GM12878 (cell line): Measurements from ENCODE around the gene SMIM5. TPM values are rescaled to one million over a fixed set of nuclear protein-coding genes. Genes with fewer than 3 reads are reported as not detected.

Source experiments
- ATAC-seq: fragments of 200-7000 bp; cut with Tn5 transposase; 3 replicates; pipeline ENCODE4 v1.9.1; 2020; ENCODE audit warnings: mild to moderate bottlenecking, moderate library complexity
- BruUV-seq: library from RNA; stranded (reverse); fragments of 400-500 nt; replicated peaks from 2 replicates; lab custom pipeline; 2021; lab: Mats Ljungman, UMichigan
- CTCF ChIA-PET: fragments of 300-600 bp; sonication (Branson Sonifier 250); formaldehyde crosslinking; extraction: SDS; loops from one replicate; lab custom pipeline; 2021; ENCODE audit warnings: inconsistent platforms; lab: Yijun Ruan, JAX
- POLR2A ChIA-PET: fragments of 350-600 bp; formaldehyde crosslinking; extraction: SDS; loops from one replicate; lab custom pipeline; 2021; ENCODE audit warnings: inconsistent platforms; lab: Charles Lee
- RAD21 ChIA-PET: fragments of 300-600 bp; sonication (Branson Sonifier 250); formaldehyde crosslinking; loops from one replicate; lab custom pipeline; 2023; ENCODE audit warnings: antibody characterized with exemption; ENCODE audit not compliant: unreplicated experiment; lab: Charles Lee
- SMC1A ChIA-PET: fragments of 300-600 bp; sonication (Branson Sonifier 250); formaldehyde crosslinking; loops from one replicate; lab custom pipeline; 2023; ENCODE audit not compliant: unreplicated experiment, uncharacterized antibody; lab: Charles Lee
- DNase-seq: peaks from one replicate; pipeline ENCODE4 v3.0.0-alpha.2; 2011; ENCODE audit warnings: low read depth, low spot score
- FAIRE-seq: peaks from 3 replicates; lab custom pipeline; 2011; peaks lifted over from hg19 to GRCh38; lab: Jason Lieb, UNC
- H2AFZ ChIP-seq: 2 replicates; pipeline ENCODE4 v1.6.0; 2011; ENCODE audit warnings: low read depth, low read length, control low read depth; ENCODE audit not compliant: control insufficient read depth
- H3K27ac ChIP-seq: 2 replicates; pipeline ENCODE4 v1.5.1; 2011; ENCODE audit warnings: control low read depth; ENCODE audit not compliant: control insufficient read depth, insufficient read depth
- H3K27me3 ChIP-seq, 2 experiments: replicated peaks in 1 of 2; 2 replicates each; pipeline versions ENCODE4 v1.6.0 to v1.6.1; 2011; ENCODE audit warnings: low read length in 1 of 2; ENCODE audit not compliant: control insufficient read depth in 2 of 2, insufficient read depth in 2 of 2
- H3K36me3 ChIP-seq, 2 experiments: 2 replicates each; pipeline ENCODE4 v1.5.1; 2011; ENCODE audit warnings: low read length in 1 of 2; ENCODE audit not compliant: control insufficient read depth in 2 of 2, insufficient read depth in 2 of 2
- H3K4me1 ChIP-seq: 2 replicates; pipeline ENCODE4 v1.6.1; 2011; ENCODE audit warnings: mild to moderate bottlenecking, low read length, moderate library complexity, mixed read lengths; ENCODE audit not compliant: control insufficient read depth, insufficient read depth
- H3K4me2 ChIP-seq: 2 replicates; pipeline ENCODE4 v1.6.0; 2011; ENCODE audit warnings: control low read depth; ENCODE audit not compliant: control insufficient read depth, insufficient read depth
- H3K4me3 ChIP-seq: fragments of 200-600 bp; sonication (generic); 2 replicates; pipeline ENCODE4 v1.5.1; 2016
- H3K79me2 ChIP-seq: 2 replicates; pipeline ENCODE4 v1.6.0; 2011; ENCODE audit warnings: low read length; ENCODE audit not compliant: control insufficient read depth, insufficient read depth
- H3K9ac ChIP-seq: 2 replicates; pipeline ENCODE4 v1.8.0; 2011; ENCODE audit warnings: low read length, control low read depth, mixed read lengths; ENCODE audit not compliant: control insufficient read depth, insufficient read depth
- H3K9me3 ChIP-seq: replicated peaks from 3 replicates; pipeline ENCODE4 v1.5.1; 2011; ENCODE audit warnings: mild to moderate bottlenecking, low read length; ENCODE audit not compliant: control insufficient read depth, insufficient read depth
- H4K20me1 ChIP-seq: 2 replicates; pipeline ENCODE4 v1.6.0; 2011; ENCODE audit not compliant: control insufficient read depth, insufficient read depth
- ATF7 ChIP-seq: fragments of 450-650 bp; IDR thresholded peaks from 2 replicates; pipeline ENCODE4 v1.6.1; 2016; ENCODE audit warnings: low read depth, mild to moderate bottlenecking
- SMARCA5 ChIP-seq: fragments of 450-650 bp; IDR thresholded peaks from 2 replicates; pipeline ENCODE4 v1.6.1; 2017; ENCODE audit warnings: mild to moderate bottlenecking
- TCF3 ChIP-seq: IDR thresholded peaks from 2 replicates; pipeline ENCODE4 v1.6.1; 2012; ENCODE audit warnings: low read depth, mild to moderate bottlenecking, low read length, borderline replicate concordance; ENCODE audit not compliant: insufficient read depth
- ZZZ3 ChIP-seq: IDR thresholded peaks from 2 replicates; pipeline ENCODE4 v1.6.1; 2011; ENCODE audit warnings: low read depth; ENCODE audit not compliant: control insufficient read depth, insufficient read length
- WGBS: methylation state at CpG from one replicate; pipeline ENCODE4 v1.1.6; 2016; ENCODE audit warnings: low lambda C conversion rate; ENCODE audit not compliant: insufficient replicate concordance, insufficient coverage; ENCODE audit errors: missing lambda C conversion rate; 5-methylcytosine and 5-hydroxymethylcytosine counted together
- in situ Hi-C: fragments of 300-500 bp; cut with MboI; formaldehyde crosslinking; loops from 9 replicates; pipeline ENCODE4 v1.14.3; 2018; ENCODE audit warnings: mixed read lengths
- intact Hi-C: fragments of 100-400 bp; cut with micrococcal nuclease; formaldehyde crosslinking; loops from one replicate; pipeline ENCODE4 v1.14.2; 2022; ENCODE audit not compliant: unreplicated experiment
- polyA plus RNA-seq, 11 experiments: library from polyadenylated mRNA; depleted of rRNA in 4 of 11; unstranded in 6 of 11; stranded (reverse) in 5 of 11; fragments of >200 nt; fragmentation: Nextera tagmentation in 4 of 11; fragmentation: Illumina TruSeq in 1 of 11; extraction: Ambion mirVana in 4 of 11; extraction: Trizol in 1 of 11; gene quantifications; 1 replicate in 1 of 11; 2 replicates in 10 of 11; pipeline versions ENCODE4 v1.2.1 to v1.2.3, GENCODE V29; 2011 to 2016; ENCODE audit warnings: inconsistent platforms in 2 of 11, missing spikeins in 2 of 11, low read depth in 1 of 11
- total RNA-seq, 4 experiments: library from RNA; depleted of rRNA in 3 of 4; stranded (reverse); fragments of >200 nt in 3 of 4; fragmentation: Illumina TruSeq in 1 of 4; extraction: Trizol in 1 of 4; gene quantifications; 2 replicates each; pipeline versions ENCODE4 v1.2.1 to v1.2.3, GENCODE V29; 2013 to 2021
- TF ChIP-seq, protein P1 (sequence below): fragments of 450-650 bp; formaldehyde crosslinking; IDR thresholded peaks from 2 replicates; pipeline ENCODE4 v1.4.0; 2020; ENCODE audit warnings: mild to moderate bottlenecking, moderate library complexity
- TF ChIP-seq, protein P2 (sequence below): IDR thresholded peaks from 2 replicates; pipeline ENCODE4 v1.6.1; 2012; ENCODE audit warnings: mild to moderate bottlenecking, low read depth, low read length
- TF ChIP-seq, protein P3 (sequence below): IDR thresholded peaks from 2 replicates; pipeline ENCODE4 v1.6.1; 2011; ENCODE audit warnings: borderline replicate concordance, low read depth, mild to moderate bottlenecking, moderate library complexity, mixed read lengths, low read length; ENCODE audit not compliant: insufficient read depth; ENCODE audit errors: extremely low read length
- TF ChIP-seq, protein P4 (sequence below): IDR thresholded peaks from 2 replicates; pipeline ENCODE4 v1.6.1; 2012; ENCODE audit warnings: low read length, inconsistent platforms

Gene SMIM5
- total and polyA plus RNA-seq, 10 of the 15 experiments (the other 5 are each of a cell fraction or from before 2014, with no cell fraction given), result 0.08 to 0.11 TPM; not detected in 8

DNA sequence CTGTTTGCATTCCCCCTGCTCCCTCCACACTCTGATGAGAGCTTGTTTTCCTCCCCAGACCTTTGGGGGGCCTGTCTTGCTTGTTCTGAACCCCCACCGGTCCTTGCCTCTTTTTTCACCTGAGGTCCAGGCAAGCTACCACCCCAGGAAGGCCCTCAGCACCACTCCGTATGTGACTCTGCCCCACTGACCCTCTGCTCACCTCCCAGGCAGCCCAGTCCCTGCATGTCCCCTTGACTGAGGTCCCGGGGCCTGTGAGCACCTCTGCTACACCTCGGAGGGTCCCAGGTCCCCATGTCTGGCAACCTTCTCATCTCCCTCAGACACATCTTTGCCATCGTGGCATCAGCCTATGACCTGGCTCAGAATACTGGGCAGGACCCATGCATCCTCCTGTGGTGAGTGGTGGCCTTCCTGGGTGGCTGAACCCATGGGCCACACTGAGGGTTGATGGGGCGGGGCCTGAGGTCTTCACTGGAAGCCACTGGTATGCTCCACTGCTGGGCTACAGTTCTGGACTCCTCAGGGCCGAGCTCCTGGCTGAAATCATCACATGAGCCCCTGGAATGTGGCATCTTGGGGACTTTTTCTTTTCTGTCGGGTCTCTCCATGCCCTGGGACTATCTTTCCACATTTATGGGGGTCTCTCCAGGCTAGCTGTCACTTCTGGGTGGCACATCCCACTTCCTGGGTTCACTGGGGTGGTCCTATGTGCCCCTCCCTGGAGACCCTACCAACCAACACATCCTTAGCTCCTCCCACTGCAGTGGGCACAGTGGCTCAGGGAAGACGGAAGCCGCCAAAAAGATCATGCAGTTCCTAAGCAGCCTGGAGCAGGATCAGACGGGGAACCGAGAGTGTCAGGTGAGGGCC is 42.1 kb upstream of the SMIM5 start:
- Histone ChIP-seq H3K27me3 (peaks cover 5 to 9% of the 10 kb centered on the region in 2 experiments), H3K79me2 (no peaks in the 10 kb centered on the region), H3K4me3 (no peak overlapping the region), H3K36me3 (no peaks in the 10 kb centered on the region), H4K20me1 (no peaks in the 10 kb centered on the region), H2AFZ (no peak overlapping the region), H3K27ac (no peak overlapping the region), H3K9ac (no peak overlapping the region), H3K9me3 (no peaks in the 10 kb centered on the region), H3K4me1 (0 out of 2 replicates have a peak, but pooled peaks cover 4% of the 10 kb centered on the region)
- 53% methylated on average over 12 of the region's 12 CpGs for WGBS
- intact Hi-C loops (no loop called here), in situ Hi-C loops (loop anchor here (10.0 kb wide), 1 partner anchor 166 kb away; no protein-coding TSS in a partner anchor)
- ChIA-PET RAD21 (interaction anchor here (1.5 to 1.8 kb wide), 2 partner anchors 75 to 390 kb away, joined by 3 to 4 read pairs; partner anchors contain the start of gene TSEN54), POLR2A (no interaction called here), CTCF (interaction anchor here (0.6 to 3.7 kb wide), 11 partner anchors 10 to 300 kb away, joined by 3 to 20 read pairs (median 4); partner anchors contain the start of genes SMIM5 and TSEN54), SMC1A (interaction anchor here (1.3 kb wide), 1 partner anchor 162 kb away, joined by 3 read pairs; no protein-coding TSS in a partner anchor)
- BruUV-seq, result no TSS peak
- FAIRE-seq (no peak), ATAC-seq (no peak), DNase-seq (no peak)
- TF ChIP-seq, protein P1, sequence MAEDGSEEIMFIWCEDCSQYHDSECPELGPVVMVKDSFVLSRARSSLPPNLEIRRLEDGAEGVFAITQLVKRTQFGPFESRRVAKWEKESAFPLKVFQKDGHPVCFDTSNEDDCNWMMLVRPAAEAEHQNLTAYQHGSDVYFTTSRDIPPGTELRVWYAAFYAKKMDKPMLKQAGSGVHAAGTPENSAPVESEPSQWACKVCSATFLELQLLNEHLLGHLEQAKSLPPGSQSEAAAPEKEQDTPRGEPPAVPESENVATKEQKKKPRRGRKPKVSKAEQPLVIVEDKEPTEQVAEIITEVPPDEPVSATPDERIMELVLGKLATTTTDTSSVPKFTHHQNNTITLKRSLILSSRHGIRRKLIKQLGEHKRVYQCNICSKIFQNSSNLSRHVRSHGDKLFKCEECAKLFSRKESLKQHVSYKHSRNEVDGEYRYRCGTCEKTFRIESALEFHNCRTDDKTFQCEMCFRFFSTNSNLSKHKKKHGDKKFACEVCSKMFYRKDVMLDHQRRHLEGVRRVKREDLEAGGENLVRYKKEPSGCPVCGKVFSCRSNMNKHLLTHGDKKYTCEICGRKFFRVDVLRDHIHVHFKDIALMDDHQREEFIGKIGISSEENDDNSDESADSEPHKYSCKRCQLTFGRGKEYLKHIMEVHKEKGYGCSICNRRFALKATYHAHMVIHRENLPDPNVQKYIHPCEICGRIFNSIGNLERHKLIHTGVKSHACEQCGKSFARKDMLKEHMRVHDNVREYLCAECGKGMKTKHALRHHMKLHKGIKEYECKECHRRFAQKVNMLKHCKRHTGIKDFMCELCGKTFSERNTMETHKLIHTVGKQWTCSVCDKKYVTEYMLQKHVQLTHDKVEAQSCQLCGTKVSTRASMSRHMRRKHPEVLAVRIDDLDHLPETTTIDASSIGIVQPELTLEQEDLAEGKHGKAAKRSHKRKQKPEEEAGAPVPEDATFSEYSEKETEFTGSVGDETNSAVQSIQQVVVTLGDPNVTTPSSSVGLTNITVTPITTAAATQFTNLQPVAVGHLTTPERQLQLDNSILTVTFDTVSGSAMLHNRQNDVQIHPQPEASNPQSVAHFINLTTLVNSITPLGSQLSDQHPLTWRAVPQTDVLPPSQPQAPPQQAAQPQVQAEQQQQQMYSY (CRISPR knock-in tag), result no peak
- TF ChIP-seq, protein P2, sequence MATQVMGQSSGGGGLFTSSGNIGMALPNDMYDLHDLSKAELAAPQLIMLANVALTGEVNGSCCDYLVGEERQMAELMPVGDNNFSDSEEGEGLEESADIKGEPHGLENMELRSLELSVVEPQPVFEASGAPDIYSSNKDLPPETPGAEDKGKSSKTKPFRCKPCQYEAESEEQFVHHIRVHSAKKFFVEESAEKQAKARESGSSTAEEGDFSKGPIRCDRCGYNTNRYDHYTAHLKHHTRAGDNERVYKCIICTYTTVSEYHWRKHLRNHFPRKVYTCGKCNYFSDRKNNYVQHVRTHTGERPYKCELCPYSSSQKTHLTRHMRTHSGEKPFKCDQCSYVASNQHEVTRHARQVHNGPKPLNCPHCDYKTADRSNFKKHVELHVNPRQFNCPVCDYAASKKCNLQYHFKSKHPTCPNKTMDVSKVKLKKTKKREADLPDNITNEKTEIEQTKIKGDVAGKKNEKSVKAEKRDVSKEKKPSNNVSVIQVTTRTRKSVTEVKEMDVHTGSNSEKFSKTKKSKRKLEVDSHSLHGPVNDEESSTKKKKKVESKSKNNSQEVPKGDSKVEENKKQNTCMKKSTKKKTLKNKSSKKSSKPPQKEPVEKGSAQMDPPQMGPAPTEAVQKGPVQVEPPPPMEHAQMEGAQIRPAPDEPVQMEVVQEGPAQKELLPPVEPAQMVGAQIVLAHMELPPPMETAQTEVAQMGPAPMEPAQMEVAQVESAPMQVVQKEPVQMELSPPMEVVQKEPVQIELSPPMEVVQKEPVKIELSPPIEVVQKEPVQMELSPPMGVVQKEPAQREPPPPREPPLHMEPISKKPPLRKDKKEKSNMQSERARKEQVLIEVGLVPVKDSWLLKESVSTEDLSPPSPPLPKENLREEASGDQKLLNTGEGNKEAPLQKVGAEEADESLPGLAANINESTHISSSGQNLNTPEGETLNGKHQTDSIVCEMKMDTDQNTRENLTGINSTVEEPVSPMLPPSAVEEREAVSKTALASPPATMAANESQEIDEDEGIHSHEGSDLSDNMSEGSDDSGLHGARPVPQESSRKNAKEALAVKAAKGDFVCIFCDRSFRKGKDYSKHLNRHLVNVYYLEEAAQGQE, result no peak
- TF ChIP-seq ATF7, result no peak
- TF ChIP-seq, protein P3, sequence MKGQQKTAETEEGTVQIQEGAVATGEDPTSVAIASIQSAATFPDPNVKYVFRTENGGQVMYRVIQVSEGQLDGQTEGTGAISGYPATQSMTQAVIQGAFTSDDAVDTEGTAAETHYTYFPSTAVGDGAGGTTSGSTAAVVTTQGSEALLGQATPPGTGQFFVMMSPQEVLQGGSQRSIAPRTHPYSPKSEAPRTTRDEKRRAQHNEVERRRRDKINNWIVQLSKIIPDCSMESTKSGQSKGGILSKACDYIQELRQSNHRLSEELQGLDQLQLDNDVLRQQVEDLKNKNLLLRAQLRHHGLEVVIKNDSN, result peak; percentile 11
- TF ChIP-seq TCF3, result no peak
- TF ChIP-seq SMARCA5, result no peak
- TF ChIP-seq, protein P4, sequence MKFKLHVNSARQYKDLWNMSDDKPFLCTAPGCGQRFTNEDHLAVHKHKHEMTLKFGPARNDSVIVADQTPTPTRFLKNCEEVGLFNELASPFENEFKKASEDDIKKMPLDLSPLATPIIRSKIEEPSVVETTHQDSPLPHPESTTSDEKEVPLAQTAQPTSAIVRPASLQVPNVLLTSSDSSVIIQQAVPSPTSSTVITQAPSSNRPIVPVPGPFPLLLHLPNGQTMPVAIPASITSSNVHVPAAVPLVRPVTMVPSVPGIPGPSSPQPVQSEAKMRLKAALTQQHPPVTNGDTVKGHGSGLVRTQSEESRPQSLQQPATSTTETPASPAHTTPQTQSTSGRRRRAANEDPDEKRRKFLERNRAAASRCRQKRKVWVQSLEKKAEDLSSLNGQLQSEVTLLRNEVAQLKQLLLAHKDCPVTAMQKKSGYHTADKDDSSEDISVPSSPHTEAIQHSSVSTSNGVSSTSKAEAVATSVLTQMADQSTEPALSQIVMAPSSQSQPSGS, result no peak
- no peak for TF ChIP-seq ZZZ3
- TF ChIP-seq, all 136 proteins: peak for 1
- H3K4me2 ChIP-seq, result no peak overlapping the region
